ENCODE data around the gene PAN3.

The PAN3 gene

DNA sequence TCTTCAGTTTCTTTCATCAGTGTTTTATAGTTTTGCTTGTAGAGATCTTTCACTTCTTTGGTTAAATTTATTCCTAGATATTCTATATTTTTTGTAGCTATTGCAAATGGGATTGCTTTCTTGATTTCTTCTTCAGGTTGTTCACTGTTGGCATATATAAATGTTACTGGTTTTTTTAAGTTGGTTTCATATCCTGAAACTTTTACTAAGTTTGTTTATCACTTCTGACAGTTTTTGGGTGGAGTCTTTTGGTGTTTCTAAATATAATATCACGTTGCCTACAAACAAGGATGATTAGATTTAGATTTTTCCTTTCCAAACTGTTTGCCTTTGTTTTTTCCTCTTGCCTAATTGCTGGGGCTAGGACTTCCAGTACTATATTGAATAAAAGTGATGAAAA lies 109.7 kb downstream of the PAN3 start:
- TF ChIP-seq, protein P1, sequence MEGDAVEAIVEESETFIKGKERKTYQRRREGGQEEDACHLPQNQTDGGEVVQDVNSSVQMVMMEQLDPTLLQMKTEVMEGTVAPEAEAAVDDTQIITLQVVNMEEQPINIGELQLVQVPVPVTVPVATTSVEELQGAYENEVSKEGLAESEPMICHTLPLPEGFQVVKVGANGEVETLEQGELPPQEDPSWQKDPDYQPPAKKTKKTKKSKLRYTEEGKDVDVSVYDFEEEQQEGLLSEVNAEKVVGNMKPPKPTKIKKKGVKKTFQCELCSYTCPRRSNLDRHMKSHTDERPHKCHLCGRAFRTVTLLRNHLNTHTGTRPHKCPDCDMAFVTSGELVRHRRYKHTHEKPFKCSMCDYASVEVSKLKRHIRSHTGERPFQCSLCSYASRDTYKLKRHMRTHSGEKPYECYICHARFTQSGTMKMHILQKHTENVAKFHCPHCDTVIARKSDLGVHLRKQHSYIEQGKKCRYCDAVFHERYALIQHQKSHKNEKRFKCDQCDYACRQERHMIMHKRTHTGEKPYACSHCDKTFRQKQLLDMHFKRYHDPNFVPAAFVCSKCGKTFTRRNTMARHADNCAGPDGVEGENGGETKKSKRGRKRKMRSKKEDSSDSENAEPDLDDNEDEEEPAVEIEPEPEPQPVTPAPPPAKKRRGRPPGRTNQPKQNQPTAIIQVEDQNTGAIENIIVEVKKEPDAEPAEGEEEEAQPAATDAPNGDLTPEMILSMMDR (IDR thresholded peaks at IDR 0.05; ENCODE audit: low read depth, low read length) = no peak
- no peak for DNase-seq (ENCODE audit: low read depth in 2 of 2)
- H3K4me3 ChIP-seq (replicated peaks in 1 of 2; ENCODE audit: low read depth in 2 of 2, low read length in 2 of 2) = no peak overlapping the region

DNA sequence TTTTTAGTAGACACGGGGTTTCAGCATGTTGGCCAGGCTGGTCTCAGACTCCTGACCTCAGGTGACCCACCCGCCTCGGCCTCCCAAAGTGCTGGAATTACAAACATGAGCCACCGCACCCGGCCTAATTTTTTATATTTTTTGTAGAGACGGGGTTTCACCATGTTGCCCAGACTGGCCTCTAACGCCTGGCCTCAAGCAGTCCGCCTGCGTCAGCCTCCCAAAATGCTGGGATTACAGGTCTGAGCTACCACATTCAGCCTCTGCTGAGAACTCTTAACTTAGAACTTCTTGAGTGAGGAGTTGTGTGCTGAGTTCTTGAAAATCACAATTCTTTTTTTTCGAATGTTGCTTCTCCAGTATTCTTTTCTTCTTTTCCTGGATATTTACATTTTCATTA lies 112.2 kb downstream of the PAN3 start:
- no peak for DNase-seq (ENCODE audit: low read depth in 2 of 2)
- H3K4me3 ChIP-seq (replicated peaks in 1 of 2; ENCODE audit: low read depth in 2 of 2, low read length in 2 of 2) = no peak overlapping the region
- TF ChIP-seq, protein P1 (IDR thresholded peaks at IDR 0.05; ENCODE audit: low read depth, low read length) = no peak

DNA sequence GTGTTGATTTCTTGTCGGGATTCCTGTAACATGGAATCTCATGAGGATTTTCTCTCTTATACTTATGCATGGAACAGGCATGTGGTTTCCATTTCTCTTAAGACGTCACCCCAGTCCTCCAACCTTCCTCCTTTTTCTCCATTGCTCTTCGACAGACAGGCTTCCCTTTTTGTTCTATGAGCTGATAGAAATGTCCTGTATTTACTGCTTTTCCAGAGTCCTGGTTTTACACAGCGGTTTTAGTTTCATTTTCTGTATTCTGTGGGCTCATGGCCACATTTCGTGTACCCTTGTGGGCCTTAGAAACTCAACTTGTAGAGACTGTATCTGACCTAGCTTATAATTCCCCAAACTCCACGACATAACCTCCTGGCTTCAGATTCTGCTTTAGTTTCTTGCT lies 113.1 kb downstream of the PAN3 start:
- no peak for DNase-seq (ENCODE audit: low read depth in 2 of 2)
- H3K4me3 ChIP-seq (replicated peaks in 1 of 2; ENCODE audit: low read depth in 2 of 2, low read length in 2 of 2) = no peak overlapping the region
- TF ChIP-seq, protein P1 (IDR thresholded peaks at IDR 0.05; ENCODE audit: low read depth, low read length) = no peak

DNA sequence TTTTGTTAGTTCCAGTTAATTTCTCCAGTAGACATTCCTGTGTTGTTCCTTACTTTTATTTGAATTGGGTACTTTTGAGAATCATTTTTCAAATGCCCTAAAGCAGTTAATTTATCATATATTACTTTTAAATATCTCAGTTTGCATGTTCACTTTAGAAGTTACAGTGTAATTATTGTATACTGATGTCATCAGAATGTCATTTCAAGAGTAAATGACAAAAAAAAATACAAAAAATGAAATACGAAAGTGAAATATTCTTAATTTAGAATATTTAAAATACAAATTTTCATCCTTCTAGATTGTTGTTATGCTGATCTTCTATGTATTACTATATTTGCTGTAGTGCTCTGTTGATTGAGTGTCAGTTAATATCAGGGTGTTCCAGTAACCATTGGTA lies 114.2 kb downstream of the PAN3 start:
- DNase-seq (ENCODE audit: low read depth in 2 of 2) = no peak
- TF ChIP-seq, protein P1 (IDR thresholded peaks at IDR 0.05; ENCODE audit: low read depth, low read length) = no peak
- H3K4me3 ChIP-seq (replicated peaks in 1 of 2; ENCODE audit: low read depth in 2 of 2, low read length in 2 of 2) = no peak overlapping the region

DNA sequence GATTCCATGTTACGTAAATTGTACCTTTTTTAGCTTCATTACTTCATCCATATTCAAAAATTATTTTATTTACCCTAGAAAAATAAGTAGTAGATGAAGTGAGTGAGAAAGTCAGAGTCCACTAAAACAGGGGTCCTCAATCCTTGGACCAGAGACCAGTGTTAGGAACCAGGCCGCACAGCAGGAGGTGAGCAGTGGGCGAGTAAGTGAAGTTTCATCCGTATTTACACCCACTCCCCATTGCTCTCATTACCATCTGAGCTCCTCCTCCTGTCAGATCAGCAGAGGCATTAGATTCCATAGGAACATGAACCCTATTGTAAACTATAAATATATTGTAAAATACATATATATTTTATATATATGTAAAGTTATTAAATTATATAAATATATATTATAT lies 119.0 kb downstream of the PAN3 start:
- no peak for DNase-seq (ENCODE audit: low read depth in 2 of 2)
- TF ChIP-seq, protein P1 (IDR thresholded peaks at IDR 0.05; ENCODE audit: low read depth, low read length) = no peak
- no peak overlapping the region for H3K4me3 ChIP-seq (replicated peaks in 1 of 2; ENCODE audit: low read depth in 2 of 2, low read length in 2 of 2)

DNA sequence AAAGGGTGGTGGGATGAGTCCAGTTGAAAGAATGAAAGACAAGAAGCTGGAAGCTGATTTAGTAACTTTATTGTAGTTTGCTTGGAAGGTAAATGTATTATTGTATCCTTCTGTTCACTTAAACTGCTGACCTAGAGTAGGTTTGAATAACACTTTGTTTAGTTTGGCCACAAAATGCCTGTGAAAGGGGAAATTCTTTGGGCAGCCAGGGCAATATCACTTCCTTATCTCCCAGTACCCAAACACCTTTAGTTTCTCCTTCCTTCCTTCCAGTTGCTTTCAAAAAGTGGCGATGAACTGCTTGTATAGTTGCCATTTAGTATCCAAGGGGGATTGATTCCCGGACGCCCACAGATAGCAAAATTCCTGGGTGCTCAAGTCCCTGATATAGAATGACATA lies 120.1 kb downstream of the PAN3 start:
- H3K4me3 ChIP-seq (replicated peaks in 1 of 2; ENCODE audit: low read depth in 2 of 2, low read length in 2 of 2) = no peak overlapping the region
- DNase-seq (ENCODE audit: low read depth in 2 of 2) = no peak
- TF ChIP-seq, protein P1 (IDR thresholded peaks at IDR 0.05; ENCODE audit: low read depth, low read length) = no peak

DNA sequence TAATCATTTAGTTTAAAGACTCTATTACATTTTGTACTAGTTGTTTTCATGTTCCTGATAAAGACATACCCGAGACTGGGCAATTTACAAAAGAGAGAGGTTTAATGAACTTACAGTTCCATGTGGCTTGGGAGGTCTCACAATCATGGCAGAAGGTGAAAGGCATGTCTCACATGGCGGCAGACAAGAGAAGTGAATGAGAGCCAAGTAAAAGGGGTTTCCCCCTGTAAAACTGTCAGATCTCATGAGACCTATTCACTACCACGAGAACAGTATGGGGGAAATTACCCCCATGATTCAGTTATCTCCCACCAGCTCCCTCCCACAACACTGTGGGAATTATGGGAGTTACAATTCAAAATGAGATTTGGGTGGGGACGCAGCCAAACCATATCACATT lies 129.2 kb downstream of the PAN3 start:
- no peak overlapping the region for H3K4me3 ChIP-seq (replicated peaks in 1 of 2; ENCODE audit: low read depth in 2 of 2, low read length in 2 of 2)
- TF ChIP-seq, protein P1 (IDR thresholded peaks at IDR 0.05; ENCODE audit: low read depth, low read length) = no peak
- DNase-seq (ENCODE audit: low read depth in 2 of 2) = no peak

Measured in cardiac fibroblast (primary cell).